K562 (cell line): Measurements from ENCODE around the gene MAK. TPM values are rescaled to one million over a fixed set of nuclear protein-coding genes. Genes with fewer than 3 reads are reported as not detected.

Experiments
- CEBPG ChIP-seq, 3 experiments: fragments of 200-800 bp in 1 of 3; sonication (Bioruptor generic) in 1 of 3; sonication (generic) in 1 of 3; formaldehyde crosslinking in 1 of 3; IDR thresholded peaks in 2 of 3; conservative IDR thresholded peaks in 1 of 3; 2 replicates each; pipeline versions ENCODE4 v1.6.1 to v1.8.0; 2016 to 2022; ENCODE audit warnings: missing compliant biosample characterization in 2 of 3, missing genetic modification characterization in 2 of 3, mild to moderate bottlenecking in 1 of 3, missing genetic modification reagents in 1 of 3
- CREBBP ChIP-seq: IDR thresholded peaks from one replicate; pipeline ENCODE4 v1.6.1; 2012; ENCODE audit warnings: low read depth, mild to moderate bottlenecking, control low read depth, inconsistent platforms, low read length
- FOXK2 ChIP-seq, 2 experiments: fragments of 450-650 bp; IDR thresholded peaks in 1 of 2; conservative IDR thresholded peaks in 1 of 2; 2 replicates each; pipeline ENCODE4 v1.6.1; 2016; ENCODE audit warnings: low read depth in 2 of 2, mild to moderate bottlenecking in 1 of 2
- JUN ChIP-seq, 2 experiments: sonication (generic) in 1 of 2; formaldehyde crosslinking in 1 of 2; IDR thresholded peaks; 2 replicates each; pipeline versions ENCODE4 v1.6.1 to v1.8.0; 2012 to 2022; ENCODE audit warnings: borderline replicate concordance in 2 of 2, mild to moderate bottlenecking in 2 of 2, improper control_type of control experiment in 1 of 2, low read depth in 1 of 2, low read length in 1 of 2, missing genetic modification reagents in 1 of 2
- KDM5B ChIP-seq: fragments of 200-600 bp; sonication (generic); IDR thresholded peaks from 2 replicates; pipeline ENCODE4 v1.6.1; 2012; ENCODE audit warnings: low read depth, mild to moderate bottlenecking, moderate library complexity, low read length, control low read depth, inconsistent platforms; ENCODE audit not compliant: insufficient replicate concordance
- POLR2B ChIP-seq: fragments of 450-650 bp; IDR thresholded peaks from 2 replicates; pipeline ENCODE4 v1.6.1; 2018; ENCODE audit warnings: low read depth; ENCODE audit not compliant: partially characterized antibody
- POLR2H ChIP-seq: IDR thresholded peaks from 2 replicates; pipeline ENCODE4 v1.6.1; 2016; ENCODE audit warnings: missing genetic modification characterization, low read depth, mild to moderate bottlenecking, control low read depth, missing compliant biosample characterization, moderate library complexity
- RFX7 ChIP-seq: fragments of 250-450 bp; sonication (Bioruptor Pico); IDR thresholded peaks from 2 replicates; pipeline ENCODE4 v1.5.1; 2021; ENCODE audit warnings: mild to moderate bottlenecking
- SMAD3 ChIP-seq: fragments of 450-650 bp; formaldehyde crosslinking; conservative IDR thresholded peaks from 2 replicates; pipeline ENCODE4 v1.4.0; 2020; ENCODE audit warnings: mild to moderate bottlenecking
- ZBTB7A ChIP-seq: IDR thresholded peaks from 2 replicates; pipeline ENCODE4 v1.6.1; 2011; ENCODE audit warnings: low read depth, mild to moderate bottlenecking, low read length, moderate library complexity, borderline replicate concordance; ENCODE audit not compliant: control insufficient read depth
- ZNF23 ChIP-seq: fragments of 250-450 bp; sonication (Bioruptor Pico); IDR thresholded peaks from 2 replicates; pipeline ENCODE4 v1.4.0; 2020; ENCODE audit warnings: mild to moderate bottlenecking
- ZNF316 ChIP-seq: fragments of 450-650 bp; IDR thresholded peaks from 2 replicates; pipeline ENCODE4 v1.6.1; 2016
- polyA plus RNA-seq, 8 experiments: library from polyadenylated mRNA; depleted of rRNA in 4 of 8; stranded (reverse) in 5 of 8; unstranded in 3 of 8; fragments of >200 nt; fragmentation: Nextera tagmentation in 2 of 8; fragmentation: Illumina TruSeq in 1 of 8; extraction: Ambion mirVana in 2 of 8; extraction: Trizol in 1 of 8; gene quantifications; 2 replicates each; pipeline versions ENCODE4 v1.2.1 to v1.2.3, GENCODE V29; 2011 to 2014; ENCODE audit warnings: inconsistent platforms in 1 of 8, missing spikeins in 1 of 8
- total RNA-seq, 7 experiments: library from RNA; depleted of rRNA in 6 of 7; stranded (reverse); fragments of >200 nt in 6 of 7; fragmentation: Illumina TruSeq in 2 of 7; extraction: Trizol in 2 of 7; gene quantifications; 2 replicates each; pipeline versions ENCODE4 v1.2.1 to v1.2.3, GENCODE V29; 2011 to 2021; ENCODE audit warnings: low replicate concordance in 1 of 7
- TF ChIP-seq, protein P1 (sequence below): fragments of 250-450 bp; sonication (Bioruptor Pico); IDR thresholded peaks from 2 replicates; pipeline ENCODE4 v1.8.0; 2022; ENCODE audit warnings: inconsistent platforms, mild to moderate bottlenecking, moderate library complexity, borderline replicate concordance
- TF ChIP-seq, protein P2 (sequence below), 2 experiments: fragments of 200-800 bp in 1 of 2; sonication (Bioruptor generic) in 1 of 2; sonication (generic) in 1 of 2; formaldehyde crosslinking in 1 of 2; IDR thresholded peaks in 1 of 2; conservative IDR thresholded peaks in 1 of 2; 2 replicates each; pipeline versions ENCODE4 v1.5.0 to v1.6.1; 2016 to 2020; ENCODE audit warnings: missing compliant biosample characterization in 1 of 2, missing genetic modification characterization in 1 of 2, missing genetic modification reagents in 1 of 2

The MAK gene
- total and polyA plus RNA-seq, 9 of the 15 experiments (the other 6 are each of a cell fraction or from before 2014, with no cell fraction given) = 0.25 to 1.1 (median 0.53) TPM

DNA sequence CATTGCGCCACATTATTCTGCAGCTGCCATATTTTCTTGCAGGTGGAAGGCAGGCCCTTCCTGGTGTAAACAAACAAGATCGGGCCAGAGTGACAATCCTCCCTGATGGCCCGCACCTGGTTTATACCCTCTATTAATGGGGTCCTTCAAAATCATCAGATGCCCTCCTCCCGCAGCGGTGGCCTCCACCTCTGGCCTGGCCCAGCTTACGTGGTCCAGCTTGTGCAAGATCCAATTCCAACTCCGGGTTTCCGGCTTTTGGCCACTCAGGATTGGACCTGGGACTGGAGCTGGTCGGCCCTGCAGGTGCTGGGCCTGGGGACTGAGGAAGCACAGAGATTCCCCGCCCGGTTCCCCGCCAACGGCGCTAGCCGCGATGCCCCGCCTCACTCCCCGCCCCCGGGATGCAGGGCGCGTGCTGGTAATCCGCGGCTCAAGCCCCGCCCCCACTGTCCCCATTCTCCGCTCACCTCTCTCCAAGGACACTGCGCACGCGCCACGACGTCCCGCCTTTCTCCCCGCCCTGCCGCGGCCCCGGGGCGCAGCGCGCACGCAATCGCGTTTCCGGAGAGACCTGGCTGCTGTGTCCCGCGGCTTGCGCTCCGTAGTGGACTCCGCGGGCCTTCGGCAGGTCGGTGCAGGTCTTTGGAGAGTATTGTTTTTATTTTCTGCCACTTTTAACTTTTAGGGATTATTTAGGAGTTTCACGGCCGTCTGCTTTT is 90.9 kb downstream of the MAK start, which contains the start of gene TMEM14B (continued):
- TF ChIP-seq ZBTB7A (peak; percentile 32; the same call in 1 of the 2 replicates), ZNF316 (no peak), POLR2B (peak; percentile 92), JUN (IDR thresholded peaks at IDR 0.05; ENCODE audit: borderline replicate concordance, low read depth, low read length) (peak; percentile 53; the same call in 1 of the 2 replicates), JUN (CRISPR knock-in tag; IDR thresholded peaks at IDR 0.05; ENCODE audit: borderline replicate concordance) (no peak), FOXK2 (conservative IDR thresholded peaks at IDR 0.05 in 1 of 2, IDR thresholded peaks at IDR 0.05 in 1 of 2; ENCODE audit: low read depth in 2 of 2) (peak in 1 of 2 experiments; percentile 65; a peak in 1 of 4 replicates), CREBBP (no peak), RFX7 (CRISPR knock-in tag) (no peak), POLR2H (peak; percentile 79), SMAD3 (peak; percentile 73; the same call in 1 of the 2 replicates), ZNF23 (CRISPR knock-in tag) (no peak), KDM5B (peak; percentile 90), CEBPG (CRISPR knock-in tag; IDR thresholded peaks at IDR 0.05) (peak; percentile 65; the same call in 1 of the 2 replicates), CEBPG (tag; conservative IDR thresholded peaks at IDR 0.05 in 1 of 2, IDR thresholded peaks at IDR 0.05 in 1 of 2) (peak; percentile 74 to 78; a peak in 3 of 4 replicates)
- TF ChIP-seq, protein P1, sequence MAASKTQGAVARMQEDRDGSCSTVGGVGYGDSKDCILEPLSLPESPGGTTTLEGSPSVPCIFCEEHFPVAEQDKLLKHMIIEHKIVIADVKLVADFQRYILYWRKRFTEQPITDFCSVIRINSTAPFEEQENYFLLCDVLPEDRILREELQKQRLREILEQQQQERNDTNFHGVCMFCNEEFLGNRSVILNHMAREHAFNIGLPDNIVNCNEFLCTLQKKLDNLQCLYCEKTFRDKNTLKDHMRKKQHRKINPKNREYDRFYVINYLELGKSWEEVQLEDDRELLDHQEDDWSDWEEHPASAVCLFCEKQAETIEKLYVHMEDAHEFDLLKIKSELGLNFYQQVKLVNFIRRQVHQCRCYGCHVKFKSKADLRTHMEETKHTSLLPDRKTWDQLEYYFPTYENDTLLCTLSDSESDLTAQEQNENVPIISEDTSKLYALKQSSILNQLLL (CRISPR knock-in tag) = no peak
- TF ChIP-seq, protein P2, sequence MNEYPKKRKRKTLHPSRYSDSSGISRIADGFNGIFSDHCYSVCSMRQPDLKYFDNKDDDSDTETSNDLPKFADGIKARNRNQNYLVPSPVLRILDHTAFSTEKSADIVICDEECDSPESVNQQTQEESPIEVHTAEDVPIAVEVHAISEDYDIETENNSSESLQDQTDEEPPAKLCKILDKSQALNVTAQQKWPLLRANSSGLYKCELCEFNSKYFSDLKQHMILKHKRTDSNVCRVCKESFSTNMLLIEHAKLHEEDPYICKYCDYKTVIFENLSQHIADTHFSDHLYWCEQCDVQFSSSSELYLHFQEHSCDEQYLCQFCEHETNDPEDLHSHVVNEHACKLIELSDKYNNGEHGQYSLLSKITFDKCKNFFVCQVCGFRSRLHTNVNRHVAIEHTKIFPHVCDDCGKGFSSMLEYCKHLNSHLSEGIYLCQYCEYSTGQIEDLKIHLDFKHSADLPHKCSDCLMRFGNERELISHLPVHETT (CRISPR knock-in tag; conservative IDR thresholded peaks at IDR 0.05 in 1 of 2, IDR thresholded peaks at IDR 0.05 in 1 of 2) = peak in 1 of 2 experiments; percentile 91; a peak in 2 of 4 replicates
